Bronchial epithelial cell (primary cell): Measurements from ENCODE around the gene SYNGAP1. TPM values are rescaled to one million over a fixed set of nuclear protein-coding genes. Genes with fewer than 3 reads are reported as not detected.

Experiments
- DNase-seq: peaks from one replicate; pipeline ENCODE4 v3.0.0-alpha.2; 2010; ENCODE audit warnings: low read depth
- FAIRE-seq: peaks from 2 replicates; lab custom pipeline; 2011; peaks lifted over from hg19 to GRCh38; lab: Jason Lieb, UNC
- H3K27me3 ChIP-seq: 2 replicates; pipeline ENCODE4 v1.5.1; 2011; ENCODE audit warnings: low read length; ENCODE audit not compliant: control insufficient read depth, insufficient read depth
- H3K36me3 ChIP-seq: 2 replicates; pipeline ENCODE4 v1.5.1; 2011; ENCODE audit warnings: low read length; ENCODE audit not compliant: control insufficient read depth, insufficient read depth
- H3K4me3 ChIP-seq: 2 replicates; pipeline ENCODE4 v1.5.1; 2011; ENCODE audit warnings: mild to moderate bottlenecking, low read depth, low read length, control low read depth
- CTCF ChIP-seq: IDR thresholded peaks from 2 replicates; pipeline ENCODE4 v1.5.1; 2011; ENCODE audit warnings: mild to moderate bottlenecking, moderate library complexity, low read length, control low read depth, inconsistent platforms; ENCODE audit not compliant: insufficient read depth, severe bottlenecking
- total RNA-seq: library from RNA; depleted of rRNA; stranded (reverse); fragments of >200 nt; gene quantifications from 2 replicates; pipeline ENCODE4 v1.2.1, GENCODE V29; 2014

Gene SYNGAP1
- total RNA-seq, 1 donor from 2014 or later = 0.79 TPM

DNA sequence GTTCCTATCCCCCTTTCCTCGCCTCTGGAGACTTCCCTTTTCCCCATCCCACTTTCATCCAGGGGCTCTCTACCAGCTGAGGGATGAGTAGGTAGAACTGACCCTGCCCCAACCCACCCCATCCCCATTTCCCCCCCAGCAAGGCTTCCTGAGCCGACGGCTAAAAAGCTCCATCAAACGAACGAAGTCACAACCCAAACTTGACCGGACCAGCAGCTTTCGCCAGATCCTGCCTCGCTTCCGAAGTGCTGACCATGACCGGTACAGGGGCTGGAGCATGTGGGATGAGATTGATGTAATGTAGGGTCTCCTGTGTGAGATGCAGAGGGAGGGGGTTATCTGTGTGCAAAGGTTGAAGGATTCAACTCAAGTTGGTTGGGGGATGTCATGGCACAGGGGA is 12.7 kb downstream of the SYNGAP1 start:
- no peak for TF ChIP-seq CTCF
- DNase-seq (no peak), FAIRE-seq (no peak)
- H3K4me3 ChIP-seq = no peak overlapping the region
- H3K27me3 ChIP-seq = no peaks in the 10 kb centered on the region
- H3K36me3 ChIP-seq = peaks cover 6% of the 10 kb centered on the region

DNA sequence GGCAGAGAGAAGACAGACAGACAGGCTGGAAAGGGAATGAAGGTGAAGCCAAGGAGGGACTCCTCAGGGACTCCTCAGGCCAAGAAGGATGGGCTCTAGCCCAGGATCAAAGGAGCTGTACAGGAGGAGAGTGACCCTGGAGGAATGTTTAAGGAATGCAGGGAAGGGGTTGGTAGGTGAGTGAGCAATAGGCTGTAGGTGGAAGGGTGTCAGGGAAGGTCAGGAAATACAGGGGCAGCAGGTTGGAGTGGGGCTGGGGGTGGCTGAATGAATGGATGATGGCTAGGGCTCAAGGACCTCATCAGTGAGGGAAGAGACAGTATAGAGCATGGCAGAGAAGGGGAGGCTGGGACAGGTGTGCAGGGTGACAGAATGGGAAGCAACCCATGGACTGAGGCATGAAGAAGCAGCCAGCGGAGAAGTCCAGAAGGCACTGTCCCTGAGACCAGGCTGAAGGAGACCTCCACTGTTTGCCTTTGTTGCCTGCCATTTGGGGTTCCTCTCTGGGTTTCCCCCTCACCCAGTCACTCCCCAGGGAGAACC is 13.2 kb downstream of the SYNGAP1 start:
- no peak for DNase-seq
- no peaks in the 10 kb centered on the region for H3K27me3 ChIP-seq
- H3K36me3 ChIP-seq = peaks cover 10% of the 10 kb centered on the region
- TF ChIP-seq CTCF = no peak
- no peak overlapping the region for H3K4me3 ChIP-seq
- no peak for FAIRE-seq

GRCh38 chr6:33433544-33434191 is 13.8 kb downstream of the SYNGAP1 start:
- FAIRE-seq (no peak), DNase-seq (no peak)
- H3K36me3 ChIP-seq = peaks cover 10% of the 10 kb centered on the region
- TF ChIP-seq CTCF = no peak
- H3K27me3 ChIP-seq = no peaks in the 10 kb centered on the region
- H3K4me3 ChIP-seq = no peak overlapping the region

DNA sequence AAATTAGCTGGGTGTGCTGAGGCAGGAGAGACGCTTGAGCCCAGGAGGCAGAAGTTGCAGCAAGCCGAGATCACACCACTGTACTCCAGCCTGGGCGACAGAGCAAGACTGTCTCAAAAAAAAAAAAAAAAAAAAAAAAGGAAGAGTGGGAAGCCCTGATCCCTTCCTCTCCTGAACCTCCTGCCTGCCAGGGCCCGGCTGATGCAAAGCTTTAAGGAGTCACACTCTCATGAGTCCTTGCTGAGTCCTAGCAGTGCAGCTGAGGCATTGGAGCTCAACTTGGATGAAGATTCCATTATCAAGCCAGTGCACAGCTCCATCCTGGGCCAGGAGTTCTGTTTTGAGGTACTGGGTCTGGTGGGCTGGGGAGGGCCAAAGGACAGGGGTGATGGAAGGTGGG is 15.1 kb downstream of the SYNGAP1 start:
- TF ChIP-seq CTCF = no peak
- H3K4me3 ChIP-seq = no peak overlapping the region
- DNase-seq (no peak), FAIRE-seq (no peak)
- peaks cover 10% of the 10 kb centered on the region for H3K36me3 ChIP-seq
- no peaks in the 10 kb centered on the region for H3K27me3 ChIP-seq

- H3K4me3 ChIP-seq = no peak overlapping the region
- FAIRE-seq = no peak
- TF ChIP-seq CTCF = no peak
- no peaks in the 10 kb centered on the region for H3K27me3 ChIP-seq
- no peak for DNase-seq
- peaks cover 16% of the 10 kb centered on the region for H3K36me3 ChIP-seq
These were observed 17.8 kb downstream of the SYNGAP1 start for GRCh38 chr6:33437666-33438065.
